Neural crest cell (in vitro differentiated cells): ENCODE measurements around the gene PTH1R. TPM values are rescaled to one million over a fixed set of nuclear protein-coding genes. Genes with fewer than 3 reads are reported as not detected.

ENCODE experiments used
- DNase-seq: peaks from one replicate; pipeline ENCODE4 v3.0.0; 2021; ENCODE audit warnings: low read depth, mixed read lengths, low spot score
- H3K27ac Mint-ChIP-seq: one replicate; pipeline ENCODE4 v1.8.0; 2021; ENCODE audit warnings: mild to moderate bottlenecking, mixed read lengths; ENCODE audit not compliant: unreplicated experiment
- H3K27me3 Mint-ChIP-seq: 2 replicates; pipeline ENCODE4 v1.8.0; 2021; ENCODE audit warnings: low read depth, mild to moderate bottlenecking, mixed read lengths
- H3K36me3 Mint-ChIP-seq: 2 replicates; pipeline ENCODE4 v1.8.0; 2021; ENCODE audit warnings: low read depth, mild to moderate bottlenecking, mixed read lengths
- H3K4me1 Mint-ChIP-seq: 2 replicates; pipeline ENCODE4 v1.8.0; 2021; ENCODE audit warnings: mixed read lengths
- H3K4me3 Mint-ChIP-seq: one replicate; pipeline ENCODE4 v1.8.0; 2021; ENCODE audit warnings: mild to moderate bottlenecking, mixed read lengths
- H3K9me3 Mint-ChIP-seq: 2 replicates; pipeline ENCODE4 v1.8.0; 2021; ENCODE audit warnings: mixed read lengths
- CTCF ChIP-seq: fragments of 200-600 bp; sonication (generic); conservative IDR thresholded peaks from 2 replicates; pipeline ENCODE4 v1.5.0; 2021; ENCODE audit warnings: antibody characterized with exemption, mild to moderate bottlenecking
- total RNA-seq: library from RNA; stranded (reverse); gene quantifications from 2 replicates; pipeline ENCODE4 v1.2.1, GENCODE V29; 2021

The PTH1R gene
- total RNA-seq, 1 donor from 2014 or later, result 0.14 TPM

- no peaks in the 10 kb centered on the region for H3K9me3 Mint-ChIP-seq
- no peak for DNase-seq
- H3K4me3 Mint-ChIP-seq, result no peak overlapping the region
- no peaks in the 10 kb centered on the region for H3K36me3 Mint-ChIP-seq
- H3K4me1 Mint-ChIP-seq, result peaks cover 14% of the 10 kb centered on the region
- no peak for TF ChIP-seq CTCF
- peaks cover 17% of the 10 kb centered on the region for H3K27me3 Mint-ChIP-seq
- H3K27ac Mint-ChIP-seq, result no peak overlapping the region
These were observed 18.9 kb downstream of the PTH1R start for GRCh38 chr3:46896386-46896785.

- no peak for DNase-seq
- Mint-ChIP-seq H3K27ac (no peak overlapping the region), H3K4me3 (no peak overlapping the region), H3K9me3 (no peaks in the 10 kb centered on the region), H3K4me1 (peaks cover 8% of the 10 kb centered on the region), H3K36me3 (no peaks in the 10 kb centered on the region), H3K27me3 (peaks cover 11% of the 10 kb centered on the region)
- TF ChIP-seq CTCF, result no peak
These were observed 19.5 kb downstream of the PTH1R start for GRCh38 chr3:46897031-46897430.

GRCh38 chr3:46897829-46898320, 20.4 kb downstream of the PTH1R start:
- Mint-ChIP-seq H3K27me3 (peaks cover 7% of the 10 kb centered on the region), H3K9me3 (no peaks in the 10 kb centered on the region), H3K36me3 (no peaks in the 10 kb centered on the region), H3K4me3 (no peak overlapping the region), H3K27ac (no peak overlapping the region), H3K4me1 (peaks cover under 1% of the 10 kb centered on the region)
- DNase-seq, result no peak
- TF ChIP-seq CTCF, result no peak

- no peak for TF ChIP-seq CTCF
- Mint-ChIP-seq H3K27ac (no peak overlapping the region), H3K4me3 (no peak overlapping the region), H3K36me3 (no peaks in the 10 kb centered on the region), H3K9me3 (no peaks in the 10 kb centered on the region), H3K4me1 (no peaks in the 10 kb centered on the region), H3K27me3 (peaks cover 7% of the 10 kb centered on the region)
- no peak for DNase-seq
These were observed 21.0 kb downstream of the PTH1R start for GRCh38 chr3:46898321-46899150.

DNA sequence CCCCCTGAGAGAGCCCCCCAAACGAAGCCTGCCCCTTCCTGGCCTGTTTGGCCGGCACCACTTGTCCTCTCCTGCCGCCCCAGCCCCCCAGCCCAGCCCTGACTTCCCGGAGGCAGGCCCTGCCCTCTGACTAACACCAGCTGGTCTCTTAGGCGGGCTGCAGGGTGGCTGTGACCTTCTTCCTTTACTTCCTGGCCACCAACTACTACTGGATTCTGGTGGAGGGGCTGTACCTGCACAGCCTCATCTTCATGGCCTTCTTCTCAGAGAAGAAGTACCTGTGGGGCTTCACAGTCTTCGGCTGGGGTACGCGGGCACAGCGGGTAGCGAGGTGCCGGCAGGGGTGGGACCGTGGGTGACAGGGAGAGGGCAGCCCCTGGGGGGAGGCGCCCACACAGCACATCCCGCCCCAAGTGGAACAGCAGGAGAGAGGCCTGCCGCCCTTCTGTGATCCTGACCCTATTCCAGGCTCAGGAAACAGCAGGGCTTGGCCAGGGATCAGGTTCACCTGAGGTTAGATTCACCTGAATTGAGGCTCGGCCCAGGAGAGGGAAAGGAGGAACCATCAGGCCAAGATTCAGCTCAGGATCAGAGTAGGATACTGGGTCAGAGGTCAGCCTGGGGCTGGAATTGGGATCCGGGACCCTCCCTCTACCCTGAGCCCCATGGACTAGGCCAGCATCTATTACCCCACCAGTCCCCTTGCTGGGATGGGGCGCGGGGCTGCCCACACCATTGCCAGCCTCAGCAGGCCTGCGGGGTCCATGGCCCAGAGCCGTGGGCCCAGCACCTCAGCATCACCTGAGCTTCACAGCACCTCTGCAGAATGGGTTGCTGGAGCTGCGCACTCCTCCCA, 21.9 kb downstream of the PTH1R start:
- H3K4me1 Mint-ChIP-seq, result no peaks in the 10 kb centered on the region
- DNase-seq, result no peak
- no peak overlapping the region for H3K27ac Mint-ChIP-seq
- peaks cover 4% of the 10 kb centered on the region for H3K27me3 Mint-ChIP-seq
- no peak overlapping the region for H3K4me3 Mint-ChIP-seq
- no peaks in the 10 kb centered on the region for H3K36me3 Mint-ChIP-seq
- no peaks in the 10 kb centered on the region for H3K9me3 Mint-ChIP-seq
- no peak for TF ChIP-seq CTCF
